Activated naive CD4-positive, alpha-beta T cell treated with anti-CD3 and anti-CD28 coated beads, Interleukin-2, amount 10 ng/mL, durations not matched to agents 7 days and 5 days (primary cell): Measurements from ENCODE around the gene AQP2.

Experiments
- CTCF ChIA-PET: fragments of 350-600 bp; sonication (Branson Sonifier 250); formaldehyde crosslinking; loops from one replicate; lab custom pipeline; 2021; ENCODE audit warnings: antibody characterized with exemption; lab: Charles Lee
- DNase-seq: peaks from one replicate; pipeline ENCODE4 v3.0.0-alpha.2; 2020
- H3K27ac Mint-ChIP-seq: one replicate; pipeline ENCODE4 v1.8.0; 2021; ENCODE audit warnings: mild to moderate bottlenecking, moderate library complexity, mixed read lengths
- H3K27me3 Mint-ChIP-seq: one replicate; pipeline ENCODE4 v1.8.0; 2021; ENCODE audit warnings: mild to moderate bottlenecking, mixed read lengths
- H3K36me3 Mint-ChIP-seq: one replicate; pipeline ENCODE4 v1.8.0; 2021; ENCODE audit warnings: mixed read lengths
- H3K4me1 Mint-ChIP-seq: one replicate; pipeline ENCODE4 v1.8.0; 2021; ENCODE audit warnings: mixed read lengths
- H3K4me3 Mint-ChIP-seq: one replicate; pipeline ENCODE4 v1.8.0; 2021; ENCODE audit warnings: mild to moderate bottlenecking, moderate library complexity, mixed read lengths
- H3K9me3 Mint-ChIP-seq: one replicate; pipeline ENCODE4 v1.8.0; 2021; ENCODE audit warnings: mixed read lengths

Gene AQP2

GRCh38 chr12:49969651-49970429 is 19.3 kb downstream of the AQP2 start:
- no peak overlapping the region for H3K4me3 Mint-ChIP-seq
- CTCF ChIA-PET = interaction anchor here (0.6 to 5.3 kb wide), 6 partner anchors 11 to 193 kb away, joined by 3 to 115 read pairs (median 34); no protein-coding TSS in a partner anchor
- no peak for DNase-seq

GRCh38 chr12:49970658-49971057 is 20.1 kb downstream of the AQP2 start:
- Mint-ChIP-seq H3K36me3 (no peaks in the 10 kb centered on the region), H3K9me3 (no peaks in the 10 kb centered on the region), H3K27ac (no peak overlapping the region), H3K4me1 (peaks cover 4% of the 10 kb centered on the region), H3K4me3 (no peak overlapping the region), H3K27me3 (peaks cover 4% of the 10 kb centered on the region)
- CTCF ChIA-PET = interaction anchor here (1.1 kb wide), 1 partner anchor 84 kb away, joined by 3 read pairs; no protein-coding TSS in a partner anchor
- no peak for DNase-seq

More at GRCh38 chr12:49969651-49970429, 19.3 kb downstream of the AQP2 start:
- peaks cover 4% of the 10 kb centered on the region for H3K27me3 Mint-ChIP-seq
- H3K4me1 Mint-ChIP-seq = peaks cover 4% of the 10 kb centered on the region
- no peaks in the 10 kb centered on the region for H3K36me3 Mint-ChIP-seq
- no peak overlapping the region for H3K27ac Mint-ChIP-seq
- no peaks in the 10 kb centered on the region for H3K9me3 Mint-ChIP-seq

GRCh38 chr12:49971141-49971540 is 20.6 kb downstream of the AQP2 start:
- DNase-seq = no peak
- no peak overlapping the region for H3K27ac Mint-ChIP-seq
- CTCF ChIA-PET = interaction anchor here (1.1 kb wide), 1 partner anchor 84 kb away, joined by 3 read pairs; no protein-coding TSS in a partner anchor
- peaks cover 4% of the 10 kb centered on the region for H3K27me3 Mint-ChIP-seq
- no peaks in the 10 kb centered on the region for H3K36me3 Mint-ChIP-seq
- H3K4me3 Mint-ChIP-seq = no peak overlapping the region
- H3K9me3 Mint-ChIP-seq = no peaks in the 10 kb centered on the region
- peaks cover 4% of the 10 kb centered on the region for H3K4me1 Mint-ChIP-seq

GRCh38 chr12:49972129-49972528 is 21.6 kb downstream of the AQP2 start:
- CTCF ChIA-PET = no interaction called here
- no peak overlapping the region for H3K4me3 Mint-ChIP-seq
- peaks cover 4% of the 10 kb centered on the region for H3K27me3 Mint-ChIP-seq

GRCh38 chr12:49972641-49973360 is 22.3 kb downstream of the AQP2 start, which contains the start of gene AQP6:
TSS of gene AQP6 (plus strand) at chr12:49972947. CDS start at chr12:49973174, 227 bp downstream.
- no peaks in the 10 kb centered on the region for H3K4me1 Mint-ChIP-seq
- peaks cover 4% of the 10 kb centered on the region for H3K27me3 Mint-ChIP-seq
- H3K4me3 Mint-ChIP-seq = no peak within 1 kb of the TSS
- H3K36me3 Mint-ChIP-seq = no peaks in the 10 kb centered on the region
- CTCF ChIA-PET = no interaction called here
- DNase-seq = no peak
- H3K9me3 Mint-ChIP-seq = no peaks in the 10 kb centered on the region
- H3K27ac Mint-ChIP-seq = no peak within 1 kb of the TSS

More at GRCh38 chr12:49972129-49972528, 21.6 kb downstream of the AQP2 start:
- Mint-ChIP-seq H3K4me1 (peaks cover 2% of the 10 kb centered on the region), H3K27ac (no peak overlapping the region), H3K9me3 (no peaks in the 10 kb centered on the region), H3K36me3 (no peaks in the 10 kb centered on the region)
- no peak for DNase-seq

- Mint-ChIP-seq H3K27ac (no peak overlapping the region), H3K4me3 (no peak overlapping the region), H3K9me3 (no peaks in the 10 kb centered on the region), H3K36me3 (no peaks in the 10 kb centered on the region), H3K4me1 (no peaks in the 10 kb centered on the region), H3K27me3 (peaks cover 4% of the 10 kb centered on the region)
- CTCF ChIA-PET = no interaction called here
- DNase-seq = no peak
Observed at GRCh38 chr12:49973361-49973830, 22.9 kb downstream of the AQP2 start.

- H3K9me3 Mint-ChIP-seq = no peaks in the 10 kb centered on the region
- no peaks in the 10 kb centered on the region for H3K36me3 Mint-ChIP-seq
- H3K4me1 Mint-ChIP-seq = no peaks in the 10 kb centered on the region
- H3K27me3 Mint-ChIP-seq = peaks cover 4% of the 10 kb centered on the region
- CTCF ChIA-PET = no interaction called here
- H3K27ac Mint-ChIP-seq = no peak overlapping the region
- no peak for DNase-seq
- H3K4me3 Mint-ChIP-seq = no peak overlapping the region
Observed at GRCh38 chr12:49974231-49974675, 23.7 kb downstream of the AQP2 start.

- CTCF ChIA-PET = no interaction called here
- Mint-ChIP-seq H3K4me1 (no peaks in the 10 kb centered on the region), H3K27me3 (peaks cover 4% of the 10 kb centered on the region), H3K4me3 (no peak overlapping the region), H3K27ac (no peak overlapping the region), H3K36me3 (no peaks in the 10 kb centered on the region), H3K9me3 (no peaks in the 10 kb centered on the region)
- DNase-seq = no peak
Observed at GRCh38 chr12:49974677-49975317, 24.3 kb downstream of the AQP2 start.

GRCh38 chr12:49975318-49975761 is 24.8 kb downstream of the AQP2 start:
- Mint-ChIP-seq H3K27me3 (peaks cover 4% of the 10 kb centered on the region), H3K4me1 (no peaks in the 10 kb centered on the region), H3K4me3 (no peak overlapping the region), H3K36me3 (no peaks in the 10 kb centered on the region), H3K9me3 (no peaks in the 10 kb centered on the region), H3K27ac (no peak overlapping the region)
- no peak for DNase-seq
- CTCF ChIA-PET = interaction anchor here (2.0 kb wide), 1 partner anchor 8 kb away, joined by 14 read pairs; no protein-coding TSS in a partner anchor

GRCh38 chr12:49976557-49976956 is 26.0 kb downstream of the AQP2 start:
- Mint-ChIP-seq H3K9me3 (no peaks in the 10 kb centered on the region), H3K4me3 (no peak overlapping the region), H3K4me1 (no peaks in the 10 kb centered on the region), H3K36me3 (no peaks in the 10 kb centered on the region), H3K27me3 (peaks cover 4% of the 10 kb centered on the region), H3K27ac (no peak overlapping the region)
- CTCF ChIA-PET = interaction anchor here (2.0 kb wide), 1 partner anchor 9 kb away, joined by 14 read pairs; no protein-coding TSS in a partner anchor
- DNase-seq = no peak

- CTCF ChIA-PET = interaction anchor here (6.9 kb wide), 1 partner anchor 10 kb away, joined by 67 read pairs; no protein-coding TSS in a partner anchor
- Mint-ChIP-seq H3K9me3 (no peaks in the 10 kb centered on the region), H3K36me3 (no peaks in the 10 kb centered on the region), H3K4me3 (no peak overlapping the region), H3K27me3 (peaks cover 4% of the 10 kb centered on the region), H3K4me1 (no peaks in the 10 kb centered on the region), H3K27ac (no peak overlapping the region)
- DNase-seq = peak; percentile 8
Observed at GRCh38 chr12:49978125-49978524, 27.6 kb downstream of the AQP2 start.

- H3K4me1 Mint-ChIP-seq = no peaks in the 10 kb centered on the region
- no peaks in the 10 kb centered on the region for H3K27me3 Mint-ChIP-seq
- no peak overlapping the region for H3K27ac Mint-ChIP-seq
- H3K4me3 Mint-ChIP-seq = no peak overlapping the region
- H3K36me3 Mint-ChIP-seq = no peaks in the 10 kb centered on the region
- peak; percentile 9 for DNase-seq
- H3K9me3 Mint-ChIP-seq = no peaks in the 10 kb centered on the region
- CTCF ChIA-PET = interaction anchor here (6.9 kb wide), 1 partner anchor 11 kb away, joined by 67 read pairs; no protein-coding TSS in a partner anchor
Observed at GRCh38 chr12:49979016-49979586, 28.6 kb downstream of the AQP2 start.

- CTCF ChIA-PET = interaction anchor here (6.9 kb wide), 1 partner anchor 12 kb away, joined by 67 read pairs; no protein-coding TSS in a partner anchor
- no peak overlapping the region for H3K27ac Mint-ChIP-seq
- no peaks in the 10 kb centered on the region for H3K27me3 Mint-ChIP-seq
- no peak for DNase-seq
- no peaks in the 10 kb centered on the region for H3K36me3 Mint-ChIP-seq
- no peaks in the 10 kb centered on the region for H3K9me3 Mint-ChIP-seq
- H3K4me3 Mint-ChIP-seq = no peak overlapping the region
- H3K4me1 Mint-ChIP-seq = no peaks in the 10 kb centered on the region
Observed at GRCh38 chr12:49979791-49980190, 29.3 kb downstream of the AQP2 start.
